PC-3 (cell line): Measurements from ENCODE around the gene KLHL13. TPM values are rescaled to one million over a fixed set of nuclear protein-coding genes. Genes with fewer than 3 reads are reported as not detected.
"Not testable (repeated sequence)": the region's sequence is repeated elsewhere in the genome, so short reads cannot be mapped to it uniquely, and the experiment has no call there.

Source experiments
- ATAC-seq: fragments of 200-7000 bp; cut with Tn5 transposase; 2 replicates; pipeline ENCODE4 v1.9.1; 2020; ENCODE audit warnings: mild to moderate bottlenecking, moderate library complexity
- BruUV-seq: library from RNA; stranded (reverse); fragments of 400-500 nt; replicated peaks from 2 replicates; lab custom pipeline; 2021; lab: Mats Ljungman, UMichigan
- CTCF ChIA-PET: fragments of 300-600 bp; sonication (Branson Sonifier 250); formaldehyde crosslinking; loops from one replicate; lab custom pipeline; 2022; ENCODE audit warnings: antibody characterized with exemption; lab: Charles Lee
- POLR2A ChIA-PET: fragments of 300-600 bp; sonication (Branson Sonifier 250); formaldehyde crosslinking; loops from one replicate; lab custom pipeline; 2022; ENCODE audit warnings: antibody characterized with exemption; ENCODE audit not compliant: unreplicated experiment; lab: Charles Lee
- DNase-seq: peaks from one replicate; pipeline ENCODE4 v3.0.0-alpha.2; 2015
- H2AFZ ChIP-seq: fragments of 300-600 bp; sonication (generic); 2 replicates; pipeline ENCODE4 v1.6.0; 2016; ENCODE audit warnings: antibody characterized with exemption, low read length
- H3F3A ChIP-seq: fragments of 300-600 bp; sonication (generic); one replicate; pipeline ENCODE4 v1.6.0; 2017; ENCODE audit warnings: antibody characterized with exemption, low read length, control low read depth, mild to moderate bottlenecking; ENCODE audit not compliant: unreplicated experiment
- H3K27ac ChIP-seq: fragments of 300-600 bp; sonication (generic); 2 replicates; pipeline ENCODE4 v1.5.1; 2016; ENCODE audit warnings: mild to moderate bottlenecking, low read length
- H3K27me3 ChIP-seq: fragments of 300-600 bp; sonication (generic); 2 replicates; pipeline ENCODE4 v1.6.1; 2016; ENCODE audit warnings: low read length, mixed read lengths
- H3K36me3 ChIP-seq: fragments of 300-600 bp; sonication (generic); 2 replicates; pipeline ENCODE4 v1.6.1; 2016; ENCODE audit warnings: low read depth, mixed run types, low read length, mixed read lengths
- H3K4me1 ChIP-seq: fragments of 300-600 bp; sonication (generic); 2 replicates; pipeline ENCODE4 v1.5.1; 2016; ENCODE audit warnings: low read length; ENCODE audit not compliant: insufficient read depth
- H3K4me2 ChIP-seq: fragments of 300-600 bp; sonication (generic); 2 replicates; pipeline ENCODE4 v1.6.0; 2016; ENCODE audit warnings: low read length
- H3K4me3 ChIP-seq: fragments of 300-600 bp; sonication (generic); 2 replicates; pipeline ENCODE4 v1.5.1; 2016; ENCODE audit warnings: mild to moderate bottlenecking, low read length, mixed read lengths
- H3K79me2 ChIP-seq: fragments of 300-600 bp; sonication (generic); 2 replicates; pipeline ENCODE4 v1.6.1; 2017; ENCODE audit warnings: low read length, mixed read lengths
- H3K9ac ChIP-seq: fragments of 300-600 bp; sonication (generic); 2 replicates; pipeline ENCODE4 v1.6.0; 2016; ENCODE audit warnings: mild to moderate bottlenecking, low read length
- H3K9me2 ChIP-seq: fragments of 300-600 bp; sonication (generic); replicated peaks from 2 replicates; pipeline ENCODE4 v1.6.1; 2016; ENCODE audit warnings: mixed run types, low read length, mixed read lengths
- H3K9me3 ChIP-seq: fragments of 300-600 bp; sonication (generic); 2 replicates; pipeline ENCODE4 v1.6.1; 2016; ENCODE audit warnings: low read length, mixed read lengths
- H4K20me1 ChIP-seq: fragments of 300-600 bp; sonication (generic); 2 replicates; pipeline ENCODE4 v1.6.1; 2016; ENCODE audit warnings: low read length, mixed read lengths
- EZH2 ChIP-seq: fragments of 300-600 bp; sonication (generic); IDR thresholded peaks from one replicate; pipeline ENCODE4 v1.6.1; 2017; ENCODE audit warnings: antibody characterized with exemption, mild to moderate bottlenecking, low read length; ENCODE audit not compliant: unreplicated experiment
- EZH2phosphoT487 ChIP-seq: fragments of 300-600 bp; sonication (generic); IDR thresholded peaks from 2 replicates; pipeline ENCODE4 v1.6.1; 2018; ENCODE audit warnings: mild to moderate bottlenecking, antibody characterized with exemption, low read length, borderline replicate concordance
- intact Hi-C: fragments of 100-400 bp; cut with micrococcal nuclease; formaldehyde crosslinking; loops from 2 replicates; pipeline ENCODE4 v1.9.0; 2023
- total RNA-seq: library from RNA; depleted of rRNA; stranded (reverse); fragments of >200 nt; gene quantifications from 2 replicates; pipeline ENCODE4 v1.2.3, GENCODE V29; 2014
- TF ChIP-seq, protein P1 (sequence below): fragments of 300-600 bp; sonication (generic); conservative IDR thresholded peaks from 2 replicates; pipeline ENCODE4 v1.5.1; 2017; ENCODE audit warnings: antibody characterized with exemption, low read depth, mild to moderate bottlenecking, low read length

KLHL13 gene
- total RNA-seq, 1 experiment from 2014 or later = 4.0 TPM

DNA sequence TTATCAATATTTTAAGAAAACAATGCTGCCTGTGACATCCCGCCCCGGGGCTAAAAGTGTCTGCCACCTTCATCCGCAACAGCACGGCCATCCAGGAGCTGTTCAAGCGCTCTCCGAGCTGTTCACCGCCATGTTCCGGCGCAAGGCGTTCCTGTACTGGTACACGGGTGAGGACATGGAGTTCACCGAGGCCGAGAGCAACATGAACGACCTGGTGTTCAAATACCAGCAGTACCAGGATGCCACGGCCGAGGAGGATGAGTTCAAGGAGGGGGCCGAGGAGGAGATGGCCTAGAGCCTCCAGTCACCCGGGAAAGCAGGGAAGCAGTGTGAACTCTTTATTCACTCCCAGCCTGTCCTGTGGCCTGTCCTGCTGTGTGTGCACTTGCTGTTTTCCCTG lies 12.1 kb upstream of the KLHL13 start:
- POLR2A ChIA-PET = no interaction called here
- no peaks in the 10 kb centered on the region for H3K4me1 ChIP-seq
- H3K9ac ChIP-seq = no peak overlapping the region
- no peaks in the 10 kb centered on the region for H3K27me3 ChIP-seq
- H3F3A ChIP-seq = no peaks in the 10 kb centered on the region
- CTCF ChIA-PET = no interaction called here
- H3K79me2 ChIP-seq = no peaks in the 10 kb centered on the region
- H2AFZ ChIP-seq = no peak overlapping the region
- no peaks in the 10 kb centered on the region for H3K9me3 ChIP-seq
- intact Hi-C loops = no loop called here
- H3K9me2 ChIP-seq = no peaks in the 10 kb centered on the region
- ATAC-seq = no peak
- no peaks in the 10 kb centered on the region for H4K20me1 ChIP-seq
- H3K4me2 ChIP-seq = no peak overlapping the region
- no peak overlapping the region for H3K27ac ChIP-seq
- no TSS peak for BruUV-seq
- no peak overlapping the region for H3K4me3 ChIP-seq
- no peak for DNase-seq
- no peaks in the 10 kb centered on the region for H3K36me3 ChIP-seq
- TF ChIP-seq EZH2 (no peak), EZH2phosphoT487 (no peak)
- TF ChIP-seq, protein P1, sequence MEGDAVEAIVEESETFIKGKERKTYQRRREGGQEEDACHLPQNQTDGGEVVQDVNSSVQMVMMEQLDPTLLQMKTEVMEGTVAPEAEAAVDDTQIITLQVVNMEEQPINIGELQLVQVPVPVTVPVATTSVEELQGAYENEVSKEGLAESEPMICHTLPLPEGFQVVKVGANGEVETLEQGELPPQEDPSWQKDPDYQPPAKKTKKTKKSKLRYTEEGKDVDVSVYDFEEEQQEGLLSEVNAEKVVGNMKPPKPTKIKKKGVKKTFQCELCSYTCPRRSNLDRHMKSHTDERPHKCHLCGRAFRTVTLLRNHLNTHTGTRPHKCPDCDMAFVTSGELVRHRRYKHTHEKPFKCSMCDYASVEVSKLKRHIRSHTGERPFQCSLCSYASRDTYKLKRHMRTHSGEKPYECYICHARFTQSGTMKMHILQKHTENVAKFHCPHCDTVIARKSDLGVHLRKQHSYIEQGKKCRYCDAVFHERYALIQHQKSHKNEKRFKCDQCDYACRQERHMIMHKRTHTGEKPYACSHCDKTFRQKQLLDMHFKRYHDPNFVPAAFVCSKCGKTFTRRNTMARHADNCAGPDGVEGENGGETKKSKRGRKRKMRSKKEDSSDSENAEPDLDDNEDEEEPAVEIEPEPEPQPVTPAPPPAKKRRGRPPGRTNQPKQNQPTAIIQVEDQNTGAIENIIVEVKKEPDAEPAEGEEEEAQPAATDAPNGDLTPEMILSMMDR = no peak

DNA sequence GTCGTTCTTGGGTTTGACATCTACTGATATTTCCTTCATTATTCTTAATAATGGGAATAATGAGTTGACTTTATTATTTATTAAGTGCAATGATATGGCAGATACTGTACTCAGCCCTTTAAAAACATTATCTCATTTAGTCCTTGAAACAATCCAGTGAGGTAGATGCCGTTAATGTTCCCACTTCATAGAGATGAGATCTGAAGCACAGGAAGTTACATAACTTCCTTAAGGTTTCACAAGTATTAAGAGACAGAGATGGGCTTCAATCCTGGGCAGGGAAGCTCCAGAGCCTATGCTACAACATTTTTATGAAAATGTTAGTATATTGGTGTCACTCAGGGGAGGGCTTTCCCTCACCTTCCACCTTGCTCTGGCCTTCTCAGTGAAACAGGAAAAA lies 9.7 kb upstream of the KLHL13 start:
- H2AFZ ChIP-seq = no peak overlapping the region
- H3K79me2 ChIP-seq = no peaks in the 10 kb centered on the region
- H3K4me1 ChIP-seq = no peaks in the 10 kb centered on the region
- no TSS peak for BruUV-seq
- intact Hi-C loops = no loop called here
- no peaks in the 10 kb centered on the region for H3K27me3 ChIP-seq
- no peak overlapping the region for H3K4me2 ChIP-seq
- no peak for DNase-seq
- POLR2A ChIA-PET = no interaction called here
- no peaks in the 10 kb centered on the region for H3K9me3 ChIP-seq
- no peaks in the 10 kb centered on the region for H3F3A ChIP-seq
- H3K36me3 ChIP-seq = no peaks in the 10 kb centered on the region
- TF ChIP-seq, protein P1 = no peak
- H3K27ac ChIP-seq = no peak overlapping the region
- H4K20me1 ChIP-seq = no peaks in the 10 kb centered on the region
- no peak overlapping the region for H3K9ac ChIP-seq
- CTCF ChIA-PET = no interaction called here
- no peak for ATAC-seq
- H3K9me2 ChIP-seq = no peaks in the 10 kb centered on the region
- no peak overlapping the region for H3K4me3 ChIP-seq

DNA sequence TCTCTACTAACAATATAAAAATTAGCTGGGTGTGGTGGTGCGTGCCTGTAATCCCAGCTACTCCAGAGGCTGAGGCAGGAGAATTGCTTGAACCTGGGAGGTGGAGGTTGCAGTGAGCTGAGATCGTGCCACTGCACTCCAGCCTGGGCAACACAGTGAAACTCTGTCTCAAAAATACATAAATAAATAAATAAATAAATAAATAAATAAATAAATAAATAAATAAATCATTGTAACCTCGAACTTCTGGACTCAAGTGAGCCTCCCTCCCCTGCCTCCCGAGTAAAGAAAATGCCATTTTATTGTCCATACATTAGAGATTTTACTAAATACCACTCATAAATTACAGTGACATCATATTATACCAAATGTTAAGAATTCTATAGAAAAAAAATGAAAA lies 7.6 kb upstream of the KLHL13 start:
- H3K36me3 ChIP-seq, H3K4me2 ChIP-seq, H2AFZ ChIP-seq, H3K4me3 ChIP-seq, H3K9me3 ChIP-seq, H3K79me2 ChIP-seq, H3K9me2 ChIP-seq, CTCF ChIA-PET, ATAC-seq, H3K4me1 ChIP-seq, H3F3A ChIP-seq, H3K27me3 ChIP-seq, H4K20me1 ChIP-seq, H3K9ac ChIP-seq, BruUV-seq, DNase-seq, POLR2A ChIA-PET, intact Hi-C loops, H3K27ac ChIP-seq: not testable (repeated sequence)
